ENCODE data around the gene PDCD7. TPM values are rescaled to one million over a fixed set of nuclear protein-coding genes. Genes with fewer than 3 reads are reported as not detected.
A peak's percentile ranks its signal among the peaks of the same experiment; 100 is the strongest.
"Not testable (repeated sequence)": the region's sequence is repeated elsewhere in the genome, so short reads cannot be mapped to it uniquely, and the experiment has no call there.

The PDCD7 gene
- polyA plus RNA-seq, 1 donor from 2014 or later = 13.4 TPM

DNA sequence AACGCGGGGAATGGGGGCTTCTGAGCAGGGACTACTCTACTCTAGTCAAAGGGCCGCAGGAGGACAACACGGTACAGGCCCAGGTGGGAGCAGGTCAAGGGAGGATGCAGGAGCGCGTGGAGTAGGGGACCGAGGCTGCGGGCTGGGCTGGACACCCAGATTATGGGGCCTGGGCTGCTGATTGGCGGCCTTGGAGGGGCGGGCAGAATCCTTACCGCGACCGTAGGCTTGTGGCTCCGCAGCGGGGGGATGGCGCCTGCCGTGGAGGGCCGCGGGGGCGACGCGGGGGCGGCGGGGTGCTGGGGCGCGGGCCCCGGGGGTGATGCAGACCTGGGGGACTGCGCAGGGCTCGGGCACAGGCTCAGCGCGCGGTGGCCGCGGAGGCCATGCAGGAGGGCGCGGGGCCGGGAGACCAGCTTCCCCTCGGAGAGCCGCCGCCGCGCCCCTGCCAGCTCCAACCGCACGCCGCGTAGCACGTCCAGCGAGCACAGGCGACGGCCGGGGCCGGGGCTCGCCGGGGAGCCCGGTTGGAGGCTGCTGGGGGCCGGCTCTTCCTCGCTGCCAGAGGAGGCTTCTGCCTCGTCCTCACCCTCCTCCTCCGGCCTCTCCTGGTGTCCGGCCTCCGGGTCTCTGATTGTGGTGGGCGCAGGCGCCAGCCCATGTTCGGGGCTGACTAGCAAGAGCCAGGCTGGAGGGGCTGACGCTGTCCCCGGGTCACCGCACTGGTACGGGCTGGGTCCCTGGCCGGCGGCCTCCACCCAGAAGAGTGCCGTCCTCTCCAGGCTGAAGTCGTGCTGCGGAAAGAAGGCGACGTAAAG lies 31.5 kb downstream of the PDCD7 start:
- Mint-ChIP-seq H3K4me1 (peaks cover 0 to 3% (median 0%) of the 10 kb centered on the region in 3 donors), H3K36me3 (peaks cover 8% of the 10 kb centered on the region), H3K9me3 (no peaks in the 10 kb centered on the region), H3K27ac (no peak overlapping the region), H3K27me3 (no peaks in the 10 kb centered on the region), H3K4me3 (no peak overlapping the region)

DNA sequence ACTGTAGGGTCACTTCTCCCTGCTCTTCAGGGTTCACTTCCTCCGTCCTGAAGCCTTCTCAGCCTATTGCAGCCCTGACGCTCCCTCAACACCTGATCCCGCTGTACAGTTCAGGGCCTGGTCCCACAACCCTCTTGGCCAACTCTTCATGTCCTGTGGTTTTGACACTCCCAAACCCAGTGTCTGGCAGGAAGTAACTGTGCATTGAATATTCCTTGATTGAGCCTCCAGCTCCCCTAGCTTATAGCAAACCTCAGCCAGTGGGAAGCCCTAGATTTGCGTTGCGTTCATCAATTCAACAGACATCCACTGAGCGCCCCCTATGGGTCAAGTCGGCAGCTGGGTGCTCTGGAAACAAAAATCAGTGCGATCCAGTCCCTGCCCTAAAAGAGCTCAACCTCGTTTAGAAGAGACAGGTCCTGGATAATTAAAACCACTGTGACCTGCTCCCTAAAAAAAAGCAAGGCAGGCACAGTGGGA lies 32.2 kb downstream of the PDCD7 start:
- Mint-ChIP-seq H3K27ac (peak overlapping the region in 1 of 3 donors; percentile 10), H3K27me3 (no peaks in the 10 kb centered on the region), H3K4me3 (no peak overlapping the region), H3K9me3 (no peaks in the 10 kb centered on the region), H3K36me3 (peaks cover 8% of the 10 kb centered on the region), H3K4me1 (peaks cover 0 to 3% (median 0%) of the 10 kb centered on the region in 3 donors)

DNA sequence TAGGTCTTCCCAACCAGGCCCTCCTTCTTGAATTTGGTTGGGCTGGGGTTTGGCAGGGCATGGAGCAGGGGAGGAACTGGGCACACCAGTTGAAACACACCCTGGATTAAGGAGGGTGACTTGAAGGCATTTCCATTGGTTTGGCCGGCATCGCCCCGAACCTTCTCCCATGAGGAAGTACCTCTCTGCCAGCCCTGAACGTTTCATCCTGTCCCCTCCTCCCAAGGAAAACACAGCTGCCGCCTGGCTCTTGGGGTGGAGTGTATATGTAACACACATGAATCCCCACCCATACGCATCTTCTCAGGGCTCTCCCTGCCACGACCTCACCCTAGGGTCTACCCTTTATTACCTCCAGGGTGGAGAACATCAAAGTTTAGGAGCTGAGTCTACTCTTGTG lies 33.2 kb downstream of the PDCD7 start:
- H3K36me3 Mint-ChIP-seq = peaks cover 8% of the 10 kb centered on the region

DNA sequence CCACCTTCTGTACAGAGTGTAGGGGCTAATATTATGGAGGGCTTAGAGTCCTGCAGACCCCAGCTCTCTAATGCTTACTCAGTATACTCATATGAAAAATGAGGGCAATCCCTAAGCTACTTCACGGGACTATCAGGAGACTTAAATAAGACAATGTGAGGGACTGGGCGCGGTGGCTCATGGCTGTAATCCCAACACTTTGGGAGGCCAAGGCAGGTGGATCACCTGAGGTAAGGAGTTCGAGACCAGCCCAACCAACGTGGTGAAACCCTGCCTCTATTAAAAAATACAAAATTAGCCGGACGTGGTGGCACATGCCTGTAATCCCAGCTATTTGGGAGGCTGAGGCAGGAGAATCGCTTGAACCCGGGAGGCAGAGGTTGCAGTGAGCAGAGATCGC lies 33.8 kb downstream of the PDCD7 start:
- not testable (repeated sequence) for H3K27ac Mint-ChIP-seq, H3K4me1 Mint-ChIP-seq, H3K4me3 Mint-ChIP-seq, H3K9me3 Mint-ChIP-seq, H3K36me3 Mint-ChIP-seq, H3K27me3 Mint-ChIP-seq

More for the DNA sequence above, 33.2 kb downstream of the PDCD7 start:
- H3K4me1 Mint-ChIP-seq = peaks cover 0 to 3% (median 0%) of the 10 kb centered on the region in 3 donors
- no peak overlapping the region for H3K4me3 Mint-ChIP-seq
- H3K9me3 Mint-ChIP-seq = no peaks in the 10 kb centered on the region
- no peak overlapping the region for H3K27ac Mint-ChIP-seq
- no peaks in the 10 kb centered on the region for H3K27me3 Mint-ChIP-seq

DNA sequence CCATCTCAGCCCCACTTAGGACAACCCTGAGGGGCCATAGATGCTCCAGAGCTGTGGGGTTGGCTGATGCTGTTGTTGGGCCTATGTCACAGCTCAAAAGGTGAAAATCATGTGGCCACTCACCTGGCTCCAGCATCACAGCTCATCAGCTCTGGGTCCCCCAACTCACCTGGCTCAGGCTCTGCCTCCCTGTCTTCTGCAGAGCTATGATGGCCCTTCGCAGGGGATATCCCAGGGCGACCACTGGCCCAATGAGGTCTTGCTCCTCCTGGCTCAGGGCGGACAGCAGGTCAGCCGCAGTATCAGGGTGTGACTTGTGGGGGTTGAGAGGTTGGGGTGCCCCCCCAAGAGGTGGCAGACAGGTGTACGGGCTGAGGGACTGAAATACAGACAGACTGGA lies 34.3 kb downstream of the PDCD7 start:
- Mint-ChIP-seq H3K36me3 (peaks cover 5% of the 10 kb centered on the region), H3K4me3 (no peak overlapping the region), H3K4me1 (peaks cover 0 to 3% (median 0%) of the 10 kb centered on the region in 3 donors), H3K27ac (no peak overlapping the region), H3K27me3 (no peaks in the 10 kb centered on the region), H3K9me3 (no peaks in the 10 kb centered on the region)

DNA sequence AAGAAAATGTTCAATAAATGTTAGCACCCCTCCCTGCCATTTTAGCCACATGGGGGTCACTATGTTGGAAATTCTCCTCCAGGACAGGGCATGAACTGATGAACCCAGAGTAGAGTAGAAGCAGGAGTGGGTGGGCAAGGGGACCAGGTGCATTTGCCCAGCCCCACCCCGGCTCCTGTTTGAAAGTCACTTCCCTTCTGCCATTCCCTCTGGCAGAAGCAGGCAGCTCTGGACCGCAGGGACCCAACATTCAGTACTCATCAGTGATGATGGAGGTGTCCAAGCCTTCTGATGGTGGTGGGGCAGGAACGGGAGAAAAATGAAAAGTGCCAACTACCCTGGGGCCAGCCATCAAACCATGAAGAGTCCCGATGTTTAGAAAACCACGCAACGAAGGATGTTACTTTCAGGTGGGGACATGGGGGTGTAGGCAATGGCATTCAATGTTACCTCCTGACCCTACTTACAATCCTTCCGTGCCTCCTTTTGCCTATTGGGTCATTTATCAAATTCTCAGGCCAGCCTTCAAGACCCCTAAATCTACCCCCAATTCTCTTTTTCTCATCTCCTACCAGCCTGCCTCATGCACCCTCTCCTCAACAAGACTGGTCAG lies 35.9 kb downstream of the PDCD7 start:
- no peaks in the 10 kb centered on the region for H3K9me3 Mint-ChIP-seq
- H3K4me1 Mint-ChIP-seq = no peaks in the 10 kb centered on the region
- H3K27me3 Mint-ChIP-seq = no peaks in the 10 kb centered on the region
- peaks cover 6% of the 10 kb centered on the region for H3K36me3 Mint-ChIP-seq
- no peak overlapping the region for H3K4me3 Mint-ChIP-seq
- no peak overlapping the region for H3K27ac Mint-ChIP-seq

DNA sequence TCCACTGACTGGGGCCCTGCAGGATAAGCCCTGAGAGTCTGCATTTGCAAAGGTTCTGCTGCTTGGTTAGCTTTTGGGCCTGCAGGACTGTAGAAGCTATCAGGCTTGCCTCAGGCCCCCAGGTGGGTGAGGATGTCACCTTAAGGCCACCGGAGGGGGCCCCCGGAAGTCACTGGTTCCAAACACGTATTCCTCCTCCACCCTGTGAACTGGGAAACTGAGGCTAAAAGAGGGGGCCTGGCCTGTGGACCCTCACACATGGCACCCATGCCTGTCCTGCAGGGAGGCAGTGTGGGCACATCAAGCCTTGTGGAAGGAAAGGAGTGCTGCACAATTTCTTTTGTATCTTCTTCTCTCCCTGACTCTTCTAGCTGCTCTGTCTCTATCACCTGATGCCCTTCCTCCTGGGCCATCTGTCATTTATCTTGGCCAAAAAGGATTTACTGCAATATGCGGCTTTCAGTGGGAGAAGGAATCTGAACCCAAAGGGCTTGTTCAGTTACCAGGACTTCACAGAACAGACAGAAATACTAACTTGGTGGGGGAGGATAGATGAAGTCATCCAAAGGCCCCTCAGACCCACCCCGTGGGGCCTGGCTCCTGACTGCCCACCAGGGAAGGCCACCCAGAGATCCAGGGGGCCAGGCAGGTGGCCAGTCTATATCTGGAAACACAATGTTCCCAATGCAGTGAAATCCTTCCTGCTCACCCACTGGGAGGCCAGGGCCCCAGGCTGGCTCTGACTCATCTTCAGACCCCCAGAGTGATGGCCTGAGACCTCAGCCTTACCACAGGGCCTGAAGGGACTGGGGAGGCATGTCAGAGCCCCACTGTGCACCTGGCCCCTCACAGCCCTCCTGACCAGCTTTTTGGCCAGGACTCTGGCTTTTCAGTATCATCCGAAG lies 36.9 kb downstream of the PDCD7 start:
- Mint-ChIP-seq H3K27ac (no peak overlapping the region), H3K36me3 (peaks cover 6% of the 10 kb centered on the region), H3K27me3 (no peaks in the 10 kb centered on the region), H3K4me1 (no peaks in the 10 kb centered on the region), H3K4me3 (no peak overlapping the region), H3K9me3 (no peaks in the 10 kb centered on the region)

DNA sequence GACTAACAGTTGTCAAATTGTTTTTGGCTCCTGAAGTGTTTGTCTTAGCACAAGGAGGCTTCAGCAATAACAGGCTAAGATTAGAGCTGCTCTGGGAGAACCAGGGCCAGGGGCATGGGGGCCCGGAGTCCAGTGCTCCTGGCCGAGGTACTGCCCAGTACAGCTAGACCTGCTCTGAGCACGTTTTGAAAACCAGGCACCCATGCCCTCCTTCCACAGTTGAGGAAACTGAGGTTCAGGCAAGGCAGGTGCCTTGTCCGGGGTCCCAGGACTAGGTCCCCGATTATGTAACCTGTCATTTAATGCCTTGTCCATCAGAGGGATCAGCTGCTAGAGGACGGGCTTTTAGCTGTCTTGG lies 37.9 kb downstream of the PDCD7 start:
- Mint-ChIP-seq H3K4me3 (no peak overlapping the region), H3K4me1 (no peaks in the 10 kb centered on the region), H3K27me3 (no peaks in the 10 kb centered on the region), H3K36me3 (peaks cover 5% of the 10 kb centered on the region), H3K27ac (no peak overlapping the region), H3K9me3 (no peaks in the 10 kb centered on the region)

DNA sequence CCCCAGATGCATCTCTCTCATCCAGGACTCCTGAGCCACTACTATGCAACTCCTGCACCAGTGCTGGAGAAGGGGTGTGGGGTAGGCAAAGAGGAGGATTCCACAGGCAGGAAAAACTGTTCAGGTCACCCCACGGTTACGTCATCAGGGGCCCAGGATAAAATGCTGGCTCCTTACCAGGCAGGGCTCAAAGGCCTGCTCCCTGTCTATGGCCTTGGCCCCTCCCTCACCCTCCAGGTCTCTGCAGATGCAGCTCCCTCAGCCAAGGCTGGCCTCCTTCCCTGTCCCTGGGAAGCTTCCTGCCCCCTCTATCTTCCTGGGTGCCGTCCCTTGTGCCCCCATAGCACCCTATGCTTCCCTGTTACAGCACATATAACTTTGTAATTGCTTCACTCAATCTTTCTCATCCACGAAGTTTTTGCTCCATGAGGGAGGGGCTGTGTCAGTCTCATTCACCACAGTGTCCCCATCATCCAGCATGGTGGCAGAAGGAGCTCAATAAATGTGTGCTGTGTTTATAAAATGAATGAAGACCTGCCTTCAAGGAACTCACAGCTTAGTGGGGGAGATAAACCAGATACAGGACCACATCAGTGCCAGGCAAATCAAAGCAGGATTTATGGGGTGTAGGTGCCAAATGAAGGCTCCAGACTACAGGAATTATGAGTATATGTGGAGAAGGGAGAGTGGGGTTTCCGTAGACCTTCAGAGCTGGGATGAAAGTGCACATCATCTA lies 38.4 kb downstream of the PDCD7 start:
- no peak overlapping the region for H3K27ac Mint-ChIP-seq
- H3K4me1 Mint-ChIP-seq = no peaks in the 10 kb centered on the region
- H3K4me3 Mint-ChIP-seq = no peak overlapping the region
- peaks cover 5% of the 10 kb centered on the region for H3K36me3 Mint-ChIP-seq
- no peaks in the 10 kb centered on the region for H3K27me3 Mint-ChIP-seq
- no peaks in the 10 kb centered on the region for H3K9me3 Mint-ChIP-seq

DNA sequence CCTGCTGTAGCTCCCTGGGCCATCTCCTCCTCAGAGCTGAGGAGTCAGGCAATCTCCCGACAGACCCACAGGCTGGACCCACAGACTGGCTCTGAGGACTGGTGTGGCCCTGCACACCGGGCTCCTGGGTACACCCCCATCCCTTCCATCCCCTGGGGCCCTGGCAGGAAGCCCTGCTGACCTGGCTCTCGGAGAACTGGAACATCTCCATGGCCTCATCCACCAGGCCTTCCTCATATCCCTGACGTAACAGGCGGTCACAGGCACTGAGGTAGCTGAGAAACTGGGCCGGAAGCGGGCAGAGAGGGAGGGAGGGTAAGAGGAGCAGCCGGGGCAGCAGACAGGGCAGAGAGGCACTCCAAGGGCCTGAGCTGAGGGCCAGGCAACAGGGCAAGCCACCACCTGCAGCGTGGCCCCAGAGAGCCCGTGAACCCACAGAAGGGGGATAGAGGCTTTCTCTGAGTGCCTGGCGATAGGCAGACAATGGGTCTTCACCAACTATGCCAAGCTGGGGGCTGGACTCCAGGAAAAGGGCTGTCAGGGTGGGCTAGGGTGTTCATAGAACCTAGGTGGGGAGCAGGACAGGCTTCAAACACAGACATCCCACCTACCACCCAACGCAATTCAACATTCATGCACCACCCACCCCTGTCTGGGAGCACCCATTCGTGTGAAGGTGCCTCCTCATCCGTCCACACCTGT lies 39.2 kb downstream of the PDCD7 start:
- H3K27me3 Mint-ChIP-seq = no peaks in the 10 kb centered on the region
- no peak overlapping the region for H3K27ac Mint-ChIP-seq
- H3K36me3 Mint-ChIP-seq = peaks cover 5% of the 10 kb centered on the region
- no peaks in the 10 kb centered on the region for H3K9me3 Mint-ChIP-seq
- no peaks in the 10 kb centered on the region for H3K4me1 Mint-ChIP-seq
- no peak overlapping the region for H3K4me3 Mint-ChIP-seq

DNA sequence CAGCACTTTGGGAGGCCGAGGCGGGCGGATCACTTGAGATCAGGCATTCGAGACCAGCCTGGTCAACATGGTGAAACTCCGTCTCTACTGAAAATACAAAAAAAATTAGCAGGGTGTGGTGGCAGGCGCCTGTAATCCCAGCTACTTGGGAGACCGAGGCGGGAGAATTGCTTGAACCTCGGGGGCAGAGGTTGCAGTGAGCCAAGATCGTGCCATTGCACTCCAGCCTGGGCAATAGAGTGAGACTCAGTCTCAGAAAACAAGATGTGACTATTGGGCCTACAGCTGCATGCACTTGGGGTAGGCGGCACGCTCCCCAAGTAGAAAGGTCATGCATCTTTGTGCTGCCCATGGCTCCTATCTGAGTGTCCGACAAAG lies 39.8 kb downstream of the PDCD7 start:
- not testable (repeated sequence) for H3K4me1 Mint-ChIP-seq, H3K27me3 Mint-ChIP-seq, H3K36me3 Mint-ChIP-seq, H3K27ac Mint-ChIP-seq, H3K9me3 Mint-ChIP-seq, H3K4me3 Mint-ChIP-seq

DNA sequence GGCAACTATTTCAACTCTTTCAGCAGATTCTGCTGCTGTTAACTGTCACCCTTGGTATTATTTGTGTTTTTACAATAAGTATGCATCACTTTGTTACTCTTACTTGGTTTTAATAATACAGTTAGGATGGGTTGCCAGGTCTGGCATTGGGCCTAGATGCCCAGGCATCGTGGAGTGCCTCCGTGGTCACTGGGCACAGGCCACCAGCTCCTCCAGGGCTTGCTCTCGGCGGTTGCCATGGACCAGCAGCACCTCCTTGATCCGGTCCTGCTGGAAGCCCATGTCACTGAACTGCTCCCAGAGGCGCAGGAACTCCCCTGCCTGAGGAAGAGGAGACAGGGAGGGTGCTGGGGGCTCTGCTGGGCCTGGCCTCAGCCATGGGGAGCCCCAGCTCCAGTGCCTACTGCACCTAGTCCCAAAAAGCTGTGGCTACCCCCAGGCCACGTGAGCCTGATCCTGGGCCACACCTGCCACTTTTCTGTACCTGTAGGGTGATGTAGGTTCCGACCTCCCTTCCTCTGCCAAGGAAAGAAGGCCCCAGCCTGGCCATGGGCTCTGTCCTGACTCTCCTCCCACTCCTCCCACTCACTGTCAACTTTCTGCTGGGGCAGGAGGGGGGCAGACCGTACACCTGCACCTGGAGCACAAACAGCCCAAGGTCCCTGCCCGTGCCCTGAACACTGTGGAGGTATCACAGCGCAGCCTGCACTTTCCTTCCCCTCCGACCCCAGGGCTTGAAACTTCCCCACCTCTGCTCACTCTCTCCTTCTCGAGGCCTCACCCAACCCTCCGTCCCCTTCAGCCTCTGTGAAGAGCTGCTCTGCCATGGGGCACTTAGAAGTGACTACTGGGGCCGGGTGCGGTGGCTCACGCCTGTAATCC lies 40.5 kb downstream of the PDCD7 start:
- Mint-ChIP-seq H3K4me1 (no peaks in the 10 kb centered on the region), H3K36me3 (peaks cover 2% of the 10 kb centered on the region), H3K9me3 (no peaks in the 10 kb centered on the region), H3K4me3 (no peak overlapping the region), H3K27me3 (no peaks in the 10 kb centered on the region), H3K27ac (no peak overlapping the region)

DNA sequence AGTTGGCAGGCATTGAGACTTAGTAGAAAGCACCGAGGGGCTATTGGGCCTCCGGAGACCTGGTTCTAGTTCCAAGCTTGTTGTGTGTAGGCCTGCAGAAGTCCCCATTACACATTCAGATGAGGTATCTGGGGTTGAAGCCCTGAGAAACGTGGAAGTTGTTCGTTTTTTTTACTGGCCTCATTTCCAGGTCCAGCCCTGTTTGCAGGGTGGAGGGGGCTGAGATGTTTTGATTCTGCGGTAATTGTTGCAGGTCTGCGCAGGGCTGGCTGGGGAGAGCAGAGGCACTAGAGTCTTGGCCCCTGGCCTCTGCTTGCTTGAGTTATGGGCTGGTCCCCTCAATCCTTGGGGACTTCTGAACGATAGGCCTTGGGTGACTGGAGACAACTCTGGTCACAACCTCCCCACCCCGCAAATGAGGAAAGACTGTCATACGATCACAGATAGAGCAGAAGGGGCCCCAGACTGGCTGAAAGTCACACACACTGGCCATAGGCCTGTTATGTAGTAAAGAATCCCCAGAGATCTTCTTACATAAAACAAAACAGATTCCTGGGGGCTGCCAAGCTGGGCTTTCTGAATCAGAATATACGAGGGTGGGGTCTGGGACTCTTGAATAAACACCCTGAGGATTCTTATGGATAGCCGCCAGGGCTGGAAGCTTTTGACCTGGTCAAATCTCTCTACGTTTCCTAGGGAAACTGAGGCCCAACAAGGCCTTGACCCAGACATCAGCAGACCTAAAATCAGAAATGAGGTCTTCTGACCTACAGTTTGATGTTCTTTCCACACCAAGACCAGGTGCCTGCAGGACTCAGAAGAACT lies 41.5 kb downstream of the PDCD7 start:
- Mint-ChIP-seq H3K4me3 (no peak overlapping the region), H3K27me3 (no peaks in the 10 kb centered on the region), H3K27ac (no peak overlapping the region), H3K9me3 (no peaks in the 10 kb centered on the region), H3K4me1 (no peaks in the 10 kb centered on the region), H3K36me3 (peaks cover 2% of the 10 kb centered on the region)

Measured in IgD-negative memory B cell (primary cell).